GM23338 (cell line): ENCODE data around the gene FAM241A. TPM values are rescaled to one million over a fixed set of nuclear protein-coding genes. Genes with fewer than 3 reads are reported as not detected.

Experiments
- ATAC-seq: fragments of 200-7000 bp; cut with Tn5 transposase; 3 replicates; pipeline ENCODE4 v1.9.1; 2020
- DNase-seq: peaks from one replicate; pipeline ENCODE4 v3.0.0-alpha.2; 2015; ENCODE audit warnings: low spot score
- H2AFZ ChIP-seq: fragments of 200-600 bp; sonication (generic); 2 replicates; pipeline ENCODE4 v1.8.0; 2016; ENCODE audit warnings: antibody characterized with exemption, mild to moderate bottlenecking, moderate library complexity
- H3F3A ChIP-seq: fragments of 200-600 bp; sonication (generic); replicated peaks from 2 replicates; pipeline ENCODE4 v1.8.0; 2017; ENCODE audit warnings: antibody characterized with exemption, mixed run types, low read depth
- H3K27ac ChIP-seq: fragments of 200-600 bp; sonication (generic); 2 replicates; pipeline ENCODE4 v1.6.1; 2016; ENCODE audit warnings: low read depth
- H3K27me3 ChIP-seq: fragments of 200-600 bp; sonication (generic); 2 replicates; pipeline ENCODE4 v1.8.0; 2016; ENCODE audit warnings: mild to moderate bottlenecking, mixed run types, moderate library complexity; ENCODE audit not compliant: insufficient read depth
- H3K36me3 ChIP-seq: fragments of 200-600 bp; sonication (generic); 2 replicates; pipeline ENCODE4 v1.8.0; 2016; ENCODE audit warnings: mild to moderate bottlenecking; ENCODE audit not compliant: insufficient read depth
- H3K4me1 ChIP-seq: fragments of 200-600 bp; sonication (generic); 2 replicates; pipeline ENCODE4 v1.8.0; 2016; ENCODE audit warnings: mild to moderate bottlenecking, moderate library complexity; ENCODE audit not compliant: insufficient read depth
- H3K4me2 ChIP-seq: fragments of 200-600 bp; sonication (generic); 2 replicates; pipeline ENCODE4 v1.7.1; 2017; ENCODE audit warnings: mixed run types
- H3K4me3 ChIP-seq: fragments of 200-600 bp; sonication (generic); 2 replicates; pipeline ENCODE4 v1.6.1; 2016; ENCODE audit warnings: mixed run types
- H3K79me2 ChIP-seq: fragments of 200-600 bp; sonication (generic); replicated peaks from 2 replicates; pipeline ENCODE4 v1.8.0; 2017; ENCODE audit warnings: mild to moderate bottlenecking; ENCODE audit not compliant: insufficient read depth
- H3K9me2 ChIP-seq: fragments of 200-600 bp; sonication (generic); 2 replicates; pipeline ENCODE4 v1.8.0; 2017; ENCODE audit not compliant: insufficient read depth
- H4K20me1 ChIP-seq: fragments of 200-600 bp; sonication (generic); replicated peaks from 2 replicates; pipeline ENCODE4 v1.8.0; 2017; ENCODE audit warnings: mild to moderate bottlenecking; ENCODE audit not compliant: insufficient read depth
- H3K27ac Mint-ChIP-seq: 2 replicates; pipeline ENCODE4 v1.8.0; 2020; ENCODE audit warnings: inconsistent platforms, mild to moderate bottlenecking, moderate library complexity, mixed read lengths
- H3K27me3 Mint-ChIP-seq: 3 replicates; pipeline ENCODE4 v1.8.0; 2022; ENCODE audit warnings: low read depth, mild to moderate bottlenecking, moderate library complexity, mixed read lengths, inconsistent platforms; ENCODE audit not compliant: insufficient read depth, poor library complexity
- H3K36me3 Mint-ChIP-seq: 3 replicates; pipeline ENCODE4 v1.8.0; 2021; ENCODE audit warnings: low read depth, mild to moderate bottlenecking, inconsistent platforms, moderate library complexity, mixed read lengths
- H3K4me1 Mint-ChIP-seq: 3 replicates; pipeline ENCODE4 v1.8.0; 2020; ENCODE audit warnings: mild to moderate bottlenecking, inconsistent platforms, mixed read lengths
- H3K4me3 Mint-ChIP-seq: 3 replicates; pipeline ENCODE4 v1.8.0; 2021; ENCODE audit warnings: moderate library complexity, mild to moderate bottlenecking, inconsistent platforms, mixed read lengths
- H3K9me3 Mint-ChIP-seq: 3 replicates; pipeline ENCODE4 v1.8.0; 2020; ENCODE audit warnings: moderate library complexity, mild to moderate bottlenecking, inconsistent platforms, mixed read lengths
- CREB1 ChIP-seq: fragments of 250-450 bp; sonication (Bioruptor Pico); IDR thresholded peaks from 2 replicates; pipeline ENCODE4 v1.5.0; 2020; ENCODE audit warnings: low read depth, mild to moderate bottlenecking, moderate library complexity
- EZH2 ChIP-seq: fragments of 200-600 bp; sonication (generic); IDR thresholded peaks from one replicate; pipeline ENCODE4 v1.8.0; 2017; ENCODE audit warnings: antibody characterized with exemption, mild to moderate bottlenecking, low read depth; ENCODE audit not compliant: unreplicated experiment
- EZH2phosphoT487 ChIP-seq: fragments of 200-600 bp; sonication (generic); IDR thresholded peaks from one replicate; pipeline ENCODE4 v1.8.1; 2018; ENCODE audit warnings: antibody characterized with exemption; ENCODE audit not compliant: unreplicated experiment
- JUNB ChIP-seq: IDR thresholded peaks from one replicate; pipeline ENCODE4 v1.6.1; 2016; ENCODE audit warnings: antibody characterized with exemption; ENCODE audit not compliant: unreplicated experiment
- NANOG ChIP-seq: IDR thresholded peaks from 2 replicates; pipeline ENCODE4 v1.6.1; 2016; ENCODE audit warnings: antibody characterized with exemption, borderline replicate concordance
- POLR2AphosphoS5 ChIP-seq: IDR thresholded peaks from 2 replicates; pipeline ENCODE4 v1.6.1; 2016; ENCODE audit warnings: antibody characterized with exemption, low read depth
- STAT1 ChIP-seq: IDR thresholded peaks from one replicate; pipeline ENCODE4 v1.6.1; 2016; ENCODE audit warnings: antibody characterized with exemption; ENCODE audit not compliant: unreplicated experiment
- ZNF114 ChIP-seq: fragments of 250-450 bp; sonication (Bioruptor Pico); IDR thresholded peaks from 2 replicates; pipeline ENCODE4 v1.5.0; 2020; ENCODE audit warnings: mild to moderate bottlenecking, moderate library complexity
- ZNF331 ChIP-seq: fragments of 250-450 bp; sonication (Bioruptor Pico); IDR thresholded peaks from 2 replicates; pipeline ENCODE4 v1.5.0; 2020; ENCODE audit warnings: low read depth, mild to moderate bottlenecking, moderate library complexity
- polyA plus RNA-seq: library from polyadenylated mRNA; unstranded; fragments of >200 nt; fragmentation: Nextera tagmentation; extraction: Ambion mirVana; gene quantifications from 2 replicates; pipeline ENCODE4 v1.2.1, GENCODE V29; 2016
- total RNA-seq: library from RNA; depleted of rRNA; stranded (reverse); fragments of >200 nt; shearing (Covaris generic); gene quantifications from 2 replicates; pipeline ENCODE4 v1.2.3, GENCODE V29; 2014
- TF ChIP-seq, protein P1 (sequence below): fragments of 250-450 bp; sonication (Bioruptor Pico); IDR thresholded peaks from 2 replicates; pipeline ENCODE4 v1.5.0; 2020; ENCODE audit warnings: mild to moderate bottlenecking, moderate library complexity
- TF ChIP-seq, protein P2 (sequence below), 2 experiments: fragments of 200-600 bp in 1 of 2; sonication (generic) in 1 of 2; conservative IDR thresholded peaks; 2 replicates each; pipeline versions ENCODE4 v1.5.1 to v1.6.1; 2016 to 2017; ENCODE audit warnings: antibody characterized with exemption in 2 of 2, low read depth in 2 of 2, mild to moderate bottlenecking in 2 of 2, moderate library complexity in 1 of 2
- TF ChIP-seq, protein P3 (sequence below): IDR thresholded peaks from one replicate; pipeline ENCODE4 v1.6.1; 2018; ENCODE audit warnings: antibody characterized with exemption; ENCODE audit not compliant: unreplicated experiment
- TF ChIP-seq, protein P4 (sequence below): IDR thresholded peaks from 2 replicates; pipeline ENCODE4 v1.6.1; 2016; ENCODE audit warnings: antibody characterized with exemption

FAM241A gene
- total and polyA plus RNA-seq, 2 experiments from 2014 or later, result 0.58 to 0.63 TPM

DNA sequence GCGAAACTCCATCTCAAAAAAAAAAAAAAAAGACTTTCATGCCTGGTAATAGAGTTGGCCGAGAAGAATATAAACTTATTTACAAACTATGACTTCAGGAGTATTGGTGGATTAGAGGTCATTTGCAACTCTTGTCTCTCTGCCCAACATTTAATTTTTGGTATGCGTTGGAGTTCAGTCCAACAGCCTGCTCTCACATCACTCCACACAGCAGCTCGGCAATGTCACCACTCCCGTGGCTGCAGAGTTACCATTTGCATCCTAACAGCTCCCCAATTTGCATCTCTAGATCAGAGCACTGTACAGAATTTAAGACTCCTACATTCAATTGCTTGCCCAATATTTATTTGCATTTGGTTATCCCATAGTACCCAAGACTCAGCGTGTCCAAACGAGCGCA is 45.4 kb downstream of the FAM241A start:
- Histone ChIP-seq H3K4me3 (no peak overlapping the region), H2AFZ (no peak overlapping the region), H3K9me2 (no peaks in the 10 kb centered on the region), H3K4me2 (no peak overlapping the region), H3F3A (no peaks in the 10 kb centered on the region), H3K4me1 (no peaks in the 10 kb centered on the region), H4K20me1 (no peaks in the 10 kb centered on the region), H3K79me2 (no peaks in the 10 kb centered on the region), H3K36me3 (no peaks in the 10 kb centered on the region), H3K27ac (no peak overlapping the region), H3K27me3 (no peaks in the 10 kb centered on the region)
- Mint-ChIP-seq H3K27me3 (no peaks in the 10 kb centered on the region), H3K4me1 (no peaks in the 10 kb centered on the region), H3K27ac (no peak overlapping the region), H3K36me3 (no peaks in the 10 kb centered on the region), H3K4me3 (no peak overlapping the region), H3K9me3 (no peaks in the 10 kb centered on the region)
- no peak for TF ChIP-seq ZNF331
- no peak for TF ChIP-seq ZNF114
- TF ChIP-seq, protein P1, sequence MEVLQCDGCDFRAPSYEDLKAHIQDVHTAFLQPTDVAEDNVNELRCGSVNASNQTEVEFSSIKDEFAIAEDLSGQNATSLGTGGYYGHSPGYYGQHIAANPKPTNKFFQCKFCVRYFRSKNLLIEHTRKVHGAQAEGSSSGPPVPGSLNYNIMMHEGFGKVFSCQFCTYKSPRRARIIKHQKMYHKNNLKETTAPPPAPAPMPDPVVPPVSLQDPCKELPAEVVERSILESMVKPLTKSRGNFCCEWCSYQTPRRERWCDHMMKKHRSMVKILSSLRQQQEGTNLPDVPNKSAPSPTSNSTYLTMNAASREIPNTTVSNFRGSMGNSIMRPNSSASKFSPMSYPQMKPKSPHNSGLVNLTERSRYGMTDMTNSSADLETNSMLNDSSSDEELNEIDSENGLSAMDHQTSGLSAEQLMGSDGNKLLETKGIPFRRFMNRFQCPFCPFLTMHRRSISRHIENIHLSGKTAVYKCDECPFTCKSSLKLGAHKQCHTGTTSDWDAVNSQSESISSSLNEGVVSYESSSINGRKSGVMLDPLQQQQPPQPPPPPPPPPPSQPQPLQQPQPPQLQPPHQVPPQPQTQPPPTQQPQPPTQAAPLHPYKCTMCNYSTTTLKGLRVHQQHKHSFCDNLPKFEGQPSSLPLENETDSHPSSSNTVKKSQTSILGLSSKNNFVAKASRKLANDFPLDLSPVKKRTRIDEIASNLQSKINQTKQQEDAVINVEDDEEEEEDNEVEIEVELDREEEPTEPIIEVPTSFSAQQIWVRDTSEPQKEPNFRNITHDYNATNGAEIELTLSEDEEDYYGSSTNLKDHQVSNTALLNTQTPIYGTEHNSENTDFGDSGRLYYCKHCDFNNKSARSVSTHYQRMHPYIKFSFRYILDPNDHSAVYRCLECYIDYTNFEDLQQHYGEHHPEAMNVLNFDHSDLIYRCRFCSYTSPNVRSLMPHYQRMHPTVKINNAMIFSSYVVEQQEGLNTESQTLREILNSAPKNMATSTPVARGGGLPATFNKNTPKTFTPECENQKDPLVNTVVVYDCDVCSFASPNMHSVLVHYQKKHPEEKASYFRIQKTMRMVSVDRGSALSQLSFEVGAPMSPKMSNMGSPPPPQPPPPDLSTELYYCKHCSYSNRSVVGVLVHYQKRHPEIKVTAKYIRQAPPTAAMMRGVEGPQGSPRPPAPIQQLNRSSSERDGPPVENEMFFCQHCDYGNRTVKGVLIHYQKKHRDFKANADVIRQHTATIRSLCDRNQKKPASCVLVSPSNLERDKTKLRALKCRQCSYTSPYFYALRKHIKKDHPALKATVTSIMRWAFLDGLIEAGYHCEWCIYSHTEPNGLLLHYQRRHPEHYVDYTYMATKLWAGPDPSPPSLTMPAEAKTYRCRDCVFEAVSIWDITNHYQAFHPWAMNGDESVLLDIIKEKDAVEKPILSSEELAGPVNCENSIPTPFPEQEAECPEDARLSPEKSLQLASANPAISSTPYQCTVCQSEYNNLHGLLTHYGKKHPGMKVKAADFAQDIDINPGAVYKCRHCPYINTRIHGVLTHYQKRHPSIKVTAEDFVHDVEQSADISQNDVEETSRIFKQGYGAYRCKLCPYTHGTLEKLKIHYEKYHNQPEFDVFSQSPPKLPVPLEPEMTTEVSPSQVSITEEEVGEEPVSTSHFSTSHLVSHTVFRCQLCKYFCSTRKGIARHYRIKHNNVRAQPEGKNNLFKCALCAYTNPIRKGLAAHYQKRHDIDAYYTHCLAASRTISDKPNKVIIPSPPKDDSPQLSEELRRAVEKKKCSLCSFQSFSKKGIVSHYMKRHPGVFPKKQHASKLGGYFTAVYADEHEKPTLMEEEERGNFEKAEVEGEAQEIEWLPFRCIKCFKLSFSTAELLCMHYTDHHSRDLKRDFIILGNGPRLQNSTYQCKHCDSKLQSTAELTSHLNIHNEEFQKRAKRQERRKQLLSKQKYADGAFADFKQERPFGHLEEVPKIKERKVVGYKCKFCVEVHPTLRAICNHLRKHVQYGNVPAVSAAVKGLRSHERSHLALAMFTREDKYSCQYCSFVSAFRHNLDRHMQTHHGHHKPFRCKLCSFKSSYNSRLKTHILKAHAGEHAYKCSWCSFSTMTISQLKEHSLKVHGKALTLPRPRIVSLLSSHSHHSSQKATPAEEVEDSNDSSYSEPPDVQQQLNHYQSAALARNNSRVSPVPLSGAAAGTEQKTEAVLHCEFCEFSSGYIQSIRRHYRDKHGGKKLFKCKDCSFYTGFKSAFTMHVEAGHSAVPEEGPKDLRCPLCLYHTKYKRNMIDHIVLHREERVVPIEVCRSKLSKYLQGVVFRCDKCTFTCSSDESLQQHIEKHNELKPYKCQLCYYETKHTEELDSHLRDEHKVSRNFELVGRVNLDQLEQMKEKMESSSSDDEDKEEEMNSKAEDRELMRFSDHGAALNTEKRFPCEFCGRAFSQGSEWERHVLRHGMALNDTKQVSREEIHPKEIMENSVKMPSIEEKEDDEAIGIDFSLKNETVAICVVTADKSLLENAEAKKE (CRISPR knock-in tag), result no peak
- no peak for TF ChIP-seq JUNB
- TF ChIP-seq, protein P2, sequence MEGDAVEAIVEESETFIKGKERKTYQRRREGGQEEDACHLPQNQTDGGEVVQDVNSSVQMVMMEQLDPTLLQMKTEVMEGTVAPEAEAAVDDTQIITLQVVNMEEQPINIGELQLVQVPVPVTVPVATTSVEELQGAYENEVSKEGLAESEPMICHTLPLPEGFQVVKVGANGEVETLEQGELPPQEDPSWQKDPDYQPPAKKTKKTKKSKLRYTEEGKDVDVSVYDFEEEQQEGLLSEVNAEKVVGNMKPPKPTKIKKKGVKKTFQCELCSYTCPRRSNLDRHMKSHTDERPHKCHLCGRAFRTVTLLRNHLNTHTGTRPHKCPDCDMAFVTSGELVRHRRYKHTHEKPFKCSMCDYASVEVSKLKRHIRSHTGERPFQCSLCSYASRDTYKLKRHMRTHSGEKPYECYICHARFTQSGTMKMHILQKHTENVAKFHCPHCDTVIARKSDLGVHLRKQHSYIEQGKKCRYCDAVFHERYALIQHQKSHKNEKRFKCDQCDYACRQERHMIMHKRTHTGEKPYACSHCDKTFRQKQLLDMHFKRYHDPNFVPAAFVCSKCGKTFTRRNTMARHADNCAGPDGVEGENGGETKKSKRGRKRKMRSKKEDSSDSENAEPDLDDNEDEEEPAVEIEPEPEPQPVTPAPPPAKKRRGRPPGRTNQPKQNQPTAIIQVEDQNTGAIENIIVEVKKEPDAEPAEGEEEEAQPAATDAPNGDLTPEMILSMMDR (conservative IDR thresholded peaks at IDR 0.05; ENCODE audit: low read depth in 2 of 2), result no peak
- TF ChIP-seq, protein P3, sequence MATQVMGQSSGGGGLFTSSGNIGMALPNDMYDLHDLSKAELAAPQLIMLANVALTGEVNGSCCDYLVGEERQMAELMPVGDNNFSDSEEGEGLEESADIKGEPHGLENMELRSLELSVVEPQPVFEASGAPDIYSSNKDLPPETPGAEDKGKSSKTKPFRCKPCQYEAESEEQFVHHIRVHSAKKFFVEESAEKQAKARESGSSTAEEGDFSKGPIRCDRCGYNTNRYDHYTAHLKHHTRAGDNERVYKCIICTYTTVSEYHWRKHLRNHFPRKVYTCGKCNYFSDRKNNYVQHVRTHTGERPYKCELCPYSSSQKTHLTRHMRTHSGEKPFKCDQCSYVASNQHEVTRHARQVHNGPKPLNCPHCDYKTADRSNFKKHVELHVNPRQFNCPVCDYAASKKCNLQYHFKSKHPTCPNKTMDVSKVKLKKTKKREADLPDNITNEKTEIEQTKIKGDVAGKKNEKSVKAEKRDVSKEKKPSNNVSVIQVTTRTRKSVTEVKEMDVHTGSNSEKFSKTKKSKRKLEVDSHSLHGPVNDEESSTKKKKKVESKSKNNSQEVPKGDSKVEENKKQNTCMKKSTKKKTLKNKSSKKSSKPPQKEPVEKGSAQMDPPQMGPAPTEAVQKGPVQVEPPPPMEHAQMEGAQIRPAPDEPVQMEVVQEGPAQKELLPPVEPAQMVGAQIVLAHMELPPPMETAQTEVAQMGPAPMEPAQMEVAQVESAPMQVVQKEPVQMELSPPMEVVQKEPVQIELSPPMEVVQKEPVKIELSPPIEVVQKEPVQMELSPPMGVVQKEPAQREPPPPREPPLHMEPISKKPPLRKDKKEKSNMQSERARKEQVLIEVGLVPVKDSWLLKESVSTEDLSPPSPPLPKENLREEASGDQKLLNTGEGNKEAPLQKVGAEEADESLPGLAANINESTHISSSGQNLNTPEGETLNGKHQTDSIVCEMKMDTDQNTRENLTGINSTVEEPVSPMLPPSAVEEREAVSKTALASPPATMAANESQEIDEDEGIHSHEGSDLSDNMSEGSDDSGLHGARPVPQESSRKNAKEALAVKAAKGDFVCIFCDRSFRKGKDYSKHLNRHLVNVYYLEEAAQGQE, result no peak
- TF ChIP-seq EZH2phosphoT487, result no peak
- TF ChIP-seq, protein P4, sequence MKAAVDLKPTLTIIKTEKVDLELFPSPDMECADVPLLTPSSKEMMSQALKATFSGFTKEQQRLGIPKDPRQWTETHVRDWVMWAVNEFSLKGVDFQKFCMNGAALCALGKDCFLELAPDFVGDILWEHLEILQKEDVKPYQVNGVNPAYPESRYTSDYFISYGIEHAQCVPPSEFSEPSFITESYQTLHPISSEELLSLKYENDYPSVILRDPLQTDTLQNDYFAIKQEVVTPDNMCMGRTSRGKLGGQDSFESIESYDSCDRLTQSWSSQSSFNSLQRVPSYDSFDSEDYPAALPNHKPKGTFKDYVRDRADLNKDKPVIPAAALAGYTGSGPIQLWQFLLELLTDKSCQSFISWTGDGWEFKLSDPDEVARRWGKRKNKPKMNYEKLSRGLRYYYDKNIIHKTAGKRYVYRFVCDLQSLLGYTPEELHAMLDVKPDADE, result no peak
- no peak for TF ChIP-seq STAT1
- TF ChIP-seq NANOG, result no peak
- TF ChIP-seq POLR2AphosphoS5, result no peak
- TF ChIP-seq EZH2, result no peak
- no peak for TF ChIP-seq CREB1 (CRISPR knock-in tag)
- no peak for ATAC-seq
- no peak for DNase-seq
